ENCODE results near the gene UGT1A1. TPM values are rescaled to one million over a fixed set of nuclear protein-coding genes. Genes with fewer than 3 reads are reported as not detected.

Gene UGT1A1
- total and polyA plus RNA-seq, 10 of the 15 experiments (the other 5 are each of a cell fraction or from before 2014, with no cell fraction given), result not detected

DNA sequence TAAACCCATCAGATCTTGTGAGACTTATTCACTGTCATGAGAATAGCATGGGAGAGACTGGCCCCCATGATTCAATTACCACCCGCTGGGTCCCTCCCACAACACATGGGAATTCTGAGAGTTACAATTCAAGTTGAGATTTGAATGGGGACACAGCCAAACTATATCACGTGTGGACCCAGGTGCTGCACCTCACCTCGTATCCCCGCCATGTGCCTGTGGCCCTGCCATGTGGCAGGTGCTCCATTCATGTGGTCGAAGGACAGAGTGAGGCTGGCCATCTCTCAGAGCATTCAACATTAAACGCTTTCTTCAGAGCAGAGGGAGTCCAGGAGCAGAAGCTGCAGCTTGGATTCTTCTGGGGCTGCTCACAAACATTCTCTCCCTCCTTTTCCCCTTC, 50.3 kb downstream of the UGT1A1 start:
- no peaks in the 10 kb centered on the region for H3K9me3 ChIP-seq (replicated peaks; ENCODE audit: control insufficient read depth, insufficient read depth, low read length)
- no peak overlapping the region for H3K27ac ChIP-seq (ENCODE audit: control insufficient read depth, insufficient read depth)
- no peaks in the 10 kb centered on the region for H3K4me1 ChIP-seq (ENCODE audit: control insufficient read depth, insufficient read depth, low read length)
- in situ Hi-C loops (cut with MboI) (no loop called here), intact Hi-C loops (cut with micrococcal nuclease; ENCODE audit: unreplicated experiment) (no loop called here)
- no peaks in the 10 kb centered on the region; a peak in 2 of 4 replicates for H3K27me3 ChIP-seq (replicated peaks in 1 of 2; ENCODE audit: control insufficient read depth in 2 of 2, insufficient read depth in 2 of 2, low read length in 1 of 2)
- DNase-seq (ENCODE audit: low read depth, low spot score), result no peak
- no peak for ATAC-seq
- RAD21 ChIA-PET (ENCODE audit: unreplicated experiment), result no interaction called here
- BruUV-seq (replicated peaks), result no TSS peak
- POLR2A ChIA-PET, result interaction anchor here (0.6 kb wide), 1 partner anchor 71 kb away, joined by 3 read pairs; no protein-coding TSS in a partner anchor
- no peak overlapping the region for H2AFZ ChIP-seq (ENCODE audit: control insufficient read depth, low read depth, low read length)
- no peak for FAIRE-seq
- SMC1A ChIA-PET (ENCODE audit: uncharacterized antibody, unreplicated experiment), result no interaction called here
- TF ChIP-seq CREM (IDR thresholded peaks at IDR 0.05; ENCODE audit: low read depth), result no peak
- no peak for TF ChIP-seq PAX5 (IDR thresholded peaks at IDR 0.05; ENCODE audit: borderline replicate concordance, low read depth, low read length)
- TF ChIP-seq ZNF384 (IDR thresholded peaks at IDR 0.05; ENCODE audit: borderline replicate concordance, low read depth, low read length), result no peak
- no peak for TF ChIP-seq NR2F1 (conservative IDR thresholded peaks at IDR 0.05)
- no peak for TF ChIP-seq CREB1 (IDR thresholded peaks at IDR 0.05; ENCODE audit: low read depth)
- no peak for TF ChIP-seq RAD21 (IDR thresholded peaks at IDR 0.05; ENCODE audit: insufficient read depth, low read depth, low read length)
- no peak for TF ChIP-seq HDGF (IDR thresholded peaks at IDR 0.05)
- TF ChIP-seq STAT3 (IDR thresholded peaks at IDR 0.05; ENCODE audit: low read depth, low read length), result no peak
- TF ChIP-seq, protein P1, sequence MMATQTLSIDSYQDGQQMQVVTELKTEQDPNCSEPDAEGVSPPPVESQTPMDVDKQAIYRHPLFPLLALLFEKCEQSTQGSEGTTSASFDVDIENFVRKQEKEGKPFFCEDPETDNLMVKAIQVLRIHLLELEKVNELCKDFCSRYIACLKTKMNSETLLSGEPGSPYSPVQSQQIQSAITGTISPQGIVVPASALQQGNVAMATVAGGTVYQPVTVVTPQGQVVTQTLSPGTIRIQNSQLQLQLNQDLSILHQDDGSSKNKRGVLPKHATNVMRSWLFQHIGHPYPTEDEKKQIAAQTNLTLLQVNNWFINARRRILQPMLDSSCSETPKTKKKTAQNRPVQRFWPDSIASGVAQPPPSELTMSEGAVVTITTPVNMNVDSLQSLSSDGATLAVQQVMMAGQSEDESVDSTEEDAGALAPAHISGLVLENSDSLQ (IDR thresholded peaks at IDR 0.05), result no peak
- H3K9ac ChIP-seq (ENCODE audit: control insufficient read depth, insufficient read depth, low read length), result no peak overlapping the region
- no peaks in the 10 kb centered on the region for H3K36me3 ChIP-seq (ENCODE audit: control insufficient read depth in 2 of 2, insufficient read depth in 2 of 2, low read length in 1 of 2)
- H3K79me2 ChIP-seq (ENCODE audit: control insufficient read depth, insufficient read depth, low read length), result no peaks in the 10 kb centered on the region
- CTCF ChIA-PET, result no interaction called here
- no peak overlapping the region for H3K4me2 ChIP-seq (ENCODE audit: control insufficient read depth, insufficient read depth)
- no peak overlapping the region for H3K4me3 ChIP-seq
- H4K20me1 ChIP-seq (ENCODE audit: control insufficient read depth, insufficient read depth), result no peaks in the 10 kb centered on the region
- 26% methylated on average over 6 of the region's 6 CpGs for WGBS (ENCODE audit: insufficient coverage, insufficient replicate concordance, low lambda C conversion rate, missing lambda C conversion rate)

Measured in GM12878 (cell line).